Caco-2 (cell line): ENCODE measurements around the gene MYH14. TPM values are rescaled to one million over a fixed set of nuclear protein-coding genes. Genes with fewer than 3 reads are reported as not detected.
"Not testable (repeated sequence)": the region's sequence is repeated elsewhere in the genome, so short reads cannot be mapped to it uniquely, and the experiment has no call there.

Experiments used
- BruUV-seq: library from RNA; stranded (reverse); fragments of 400-500 nt; replicated peaks from 2 replicates; lab custom pipeline; 2021; lab: Mats Ljungman, UMichigan
- CTCF ChIA-PET: fragments of 300-600 bp; sonication (Branson Sonifier 250); formaldehyde crosslinking; loops from one replicate; lab custom pipeline; 2022; ENCODE audit warnings: antibody characterized with exemption; lab: Charles Lee
- POLR2A ChIA-PET: fragments of 300-600 bp; sonication (Branson Sonifier 250); formaldehyde crosslinking; loops from one replicate; lab custom pipeline; 2022; ENCODE audit warnings: antibody characterized with exemption; lab: Charles Lee
- DNase-seq, 2 experiments: peaks; one replicate each; pipeline versions ENCODE4 v3.0.0 to v3.0.0-alpha.2; 2020 to 2022
- H3K27me3 ChIP-seq: replicated peaks from 2 replicates; pipeline ENCODE4 v1.6.0; 2011; ENCODE audit warnings: low read length; ENCODE audit not compliant: control insufficient read depth, insufficient read depth
- H3K36me3 ChIP-seq: 2 replicates; pipeline ENCODE4 v1.5.1; 2011; ENCODE audit warnings: low read length; ENCODE audit not compliant: control insufficient read depth, insufficient read depth
- H3K4me1 ChIP-seq: fragments of 250-450 bp; sonication (Bioruptor Pico); 2 replicates; pipeline ENCODE4 v1.5.1; 2020; ENCODE audit warnings: mild to moderate bottlenecking
- H3K4me3 ChIP-seq: 2 replicates; pipeline ENCODE4 v1.5.1; 2011; ENCODE audit warnings: low read depth, mild to moderate bottlenecking, control low read depth, low read length
- H3K9me3 ChIP-seq: fragments of 250-450 bp; sonication (Bioruptor Pico); 2 replicates; pipeline ENCODE4 v1.5.1; 2020; ENCODE audit warnings: mild to moderate bottlenecking, moderate library complexity
- H3K27ac Mint-ChIP-seq: one replicate; pipeline ENCODE4 v1.8.0; 2022; ENCODE audit warnings: mixed read lengths; ENCODE audit not compliant: unreplicated experiment
- H3K27me3 Mint-ChIP-seq: one replicate; pipeline ENCODE4 v1.8.0; 2022; ENCODE audit warnings: mixed read lengths; ENCODE audit not compliant: insufficient read depth, unreplicated experiment
- H3K36me3 Mint-ChIP-seq: one replicate; pipeline ENCODE4 v1.8.0; 2022; ENCODE audit warnings: mild to moderate bottlenecking, mixed read lengths; ENCODE audit not compliant: insufficient read depth, unreplicated experiment
- H3K4me1 Mint-ChIP-seq: one replicate; pipeline ENCODE4 v1.8.0; 2022; ENCODE audit warnings: low read depth, mixed read lengths; ENCODE audit not compliant: unreplicated experiment
- H3K4me3 Mint-ChIP-seq: one replicate; pipeline ENCODE4 v1.8.0; 2022; ENCODE audit warnings: mild to moderate bottlenecking, moderate library complexity, mixed read lengths; ENCODE audit not compliant: unreplicated experiment
- H3K9me3 Mint-ChIP-seq: one replicate; pipeline ENCODE4 v1.8.0; 2022; ENCODE audit warnings: mixed read lengths; ENCODE audit not compliant: unreplicated experiment
- intact Hi-C: fragments of 100-400 bp; cut with micrococcal nuclease; formaldehyde crosslinking; loops from one replicate; pipeline ENCODE4 v1.10.0; 2022; ENCODE audit not compliant: unreplicated experiment
- total RNA-seq: library from RNA; stranded (reverse); gene quantifications from 2 replicates; pipeline ENCODE4 v1.2.3, GENCODE V29; 2022
- TF ChIP-seq, protein P1 (sequence below), 2 experiments: fragments of 200-600 bp in 1 of 2; IDR thresholded peaks; 1 replicate in 1 of 2; 2 replicates in 1 of 2; pipeline versions ENCODE4 v1.5.1 to v1.8.0; 2011 to 2022; ENCODE audit warnings: antibody characterized with exemption in 1 of 2, control low read depth in 1 of 2, inconsistent platforms in 1 of 2, low read depth in 1 of 2, low read length in 1 of 2, mild to moderate bottlenecking in 1 of 2, moderate library complexity in 1 of 2; ENCODE audit not compliant: insufficient read depth in 1 of 2, severe bottlenecking in 1 of 2, unreplicated experiment in 1 of 2

Gene MYH14
- total RNA-seq, 1 experiment from 2014 or later: 89.8 TPM

DNA sequence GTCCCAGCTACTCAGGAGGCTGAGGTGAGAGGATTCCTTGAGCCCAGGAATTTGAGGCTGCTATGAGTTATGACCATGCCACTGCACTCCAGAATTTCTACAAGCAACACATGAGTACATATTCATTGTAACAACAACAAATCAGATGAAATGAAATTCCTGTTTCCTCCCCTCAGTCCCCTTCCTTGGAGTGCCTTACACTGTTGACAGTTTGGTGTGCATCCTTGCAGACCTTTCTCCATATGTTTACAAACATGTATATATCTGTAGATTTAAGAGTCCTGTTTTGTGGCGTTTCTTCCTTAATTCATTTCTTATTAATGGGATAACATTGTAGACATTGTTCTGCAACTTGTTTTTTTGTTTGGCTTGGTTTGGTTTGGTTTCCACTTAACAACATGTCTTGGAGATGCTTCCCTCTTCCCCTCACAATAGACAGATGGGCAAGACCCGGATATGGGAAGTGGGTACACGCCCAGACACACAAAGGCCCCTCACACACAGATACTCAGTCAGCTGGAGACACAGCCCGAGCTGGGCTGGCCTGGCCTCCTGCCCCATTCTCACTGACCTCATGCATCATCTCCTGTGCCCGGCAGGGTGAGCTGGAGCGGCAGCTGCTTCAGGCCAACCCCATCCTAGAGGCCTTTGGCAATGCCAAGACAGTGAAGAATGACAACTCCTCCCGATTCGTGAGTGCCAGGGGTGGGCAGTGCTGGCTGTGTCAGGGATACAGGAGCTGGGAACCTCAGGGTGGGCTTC, 21.7 kb downstream of the MYH14 start:
- Histone ChIP-seq H3K27me3 (no peaks in the 10 kb centered on the region), H3K9me3 (no peaks in the 10 kb centered on the region), H3K4me1 (no peaks in the 10 kb centered on the region), H3K36me3 (peaks cover 9% of the 10 kb centered on the region; the same call in 1 of the 2 replicates), H3K4me3 (no peak overlapping the region)
- Mint-ChIP-seq H3K4me3 (no peak overlapping the region), H3K27me3 (no peaks in the 10 kb centered on the region), H3K9me3 (no peaks in the 10 kb centered on the region), H3K4me1 (no peaks in the 10 kb centered on the region), H3K27ac (no peak overlapping the region), H3K36me3 (peaks cover 38% of the 10 kb centered on the region)
- TF ChIP-seq, protein P1, sequence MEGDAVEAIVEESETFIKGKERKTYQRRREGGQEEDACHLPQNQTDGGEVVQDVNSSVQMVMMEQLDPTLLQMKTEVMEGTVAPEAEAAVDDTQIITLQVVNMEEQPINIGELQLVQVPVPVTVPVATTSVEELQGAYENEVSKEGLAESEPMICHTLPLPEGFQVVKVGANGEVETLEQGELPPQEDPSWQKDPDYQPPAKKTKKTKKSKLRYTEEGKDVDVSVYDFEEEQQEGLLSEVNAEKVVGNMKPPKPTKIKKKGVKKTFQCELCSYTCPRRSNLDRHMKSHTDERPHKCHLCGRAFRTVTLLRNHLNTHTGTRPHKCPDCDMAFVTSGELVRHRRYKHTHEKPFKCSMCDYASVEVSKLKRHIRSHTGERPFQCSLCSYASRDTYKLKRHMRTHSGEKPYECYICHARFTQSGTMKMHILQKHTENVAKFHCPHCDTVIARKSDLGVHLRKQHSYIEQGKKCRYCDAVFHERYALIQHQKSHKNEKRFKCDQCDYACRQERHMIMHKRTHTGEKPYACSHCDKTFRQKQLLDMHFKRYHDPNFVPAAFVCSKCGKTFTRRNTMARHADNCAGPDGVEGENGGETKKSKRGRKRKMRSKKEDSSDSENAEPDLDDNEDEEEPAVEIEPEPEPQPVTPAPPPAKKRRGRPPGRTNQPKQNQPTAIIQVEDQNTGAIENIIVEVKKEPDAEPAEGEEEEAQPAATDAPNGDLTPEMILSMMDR (IDR thresholded peaks at IDR 0.05; ENCODE audit: insufficient read depth in 1 of 2, low read depth in 1 of 2, low read length in 1 of 2, severe bottlenecking in 1 of 2, unreplicated experiment in 1 of 2): no peak
- CTCF ChIA-PET: interaction anchor here (0.6 kb wide), 1 partner anchor 331 kb away, joined by 5 read pairs; no protein-coding TSS in a partner anchor
- no TSS peak for BruUV-seq
- intact Hi-C loops: no loop called here
- POLR2A ChIA-PET: no interaction called here
- DNase-seq: no peak

DNA sequence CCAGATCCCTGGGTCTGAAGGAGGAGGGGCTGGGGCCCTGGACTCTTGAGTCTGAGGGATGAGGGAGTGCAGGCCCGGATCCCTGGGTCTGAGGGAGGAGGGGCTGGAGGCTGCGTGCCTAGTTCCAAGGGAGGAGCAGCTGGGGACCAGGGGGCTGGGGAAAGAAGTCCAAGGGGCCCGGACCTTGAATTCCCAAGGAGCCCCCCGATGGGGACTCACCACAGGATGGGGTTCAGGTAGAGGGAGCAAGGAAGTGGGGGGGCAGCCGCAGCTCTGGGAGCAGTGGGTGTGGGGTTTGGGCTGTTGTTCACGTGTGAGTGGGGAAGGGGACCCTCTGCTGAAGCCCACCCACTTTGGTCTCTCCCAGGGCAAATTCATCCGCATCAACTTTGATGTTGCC, 23.1 kb downstream of the MYH14 start:
- H3K9me3 Mint-ChIP-seq: no peaks in the 10 kb centered on the region
- intact Hi-C loops: no loop called here
- BruUV-seq: no TSS peak

DNA sequence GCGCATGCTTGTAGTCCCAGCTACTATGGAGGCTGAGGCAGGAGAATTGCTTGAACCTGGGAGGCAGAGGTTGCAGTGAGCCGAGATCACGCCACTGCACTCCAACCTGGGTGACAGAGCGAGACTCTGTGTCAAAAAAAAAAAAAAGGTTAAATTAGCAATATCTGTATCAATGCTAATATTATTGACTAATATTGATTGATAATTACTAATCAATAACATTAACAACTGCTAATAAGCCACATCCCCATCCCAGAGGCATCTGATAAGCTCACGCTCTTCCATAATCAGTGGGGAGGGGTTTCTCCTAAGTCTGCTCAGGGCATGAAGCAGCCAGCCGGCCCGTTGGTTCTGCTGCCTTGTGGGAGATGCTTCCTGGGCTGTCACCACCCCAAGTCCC, 24.7 kb downstream of the MYH14 start:
- H3K27me3 Mint-ChIP-seq, H3K4me1 ChIP-seq, BruUV-seq, H3K36me3 ChIP-seq, H3K9me3 ChIP-seq, H3K4me3 ChIP-seq, H3K27me3 ChIP-seq, H3K4me3 Mint-ChIP-seq, H3K27ac Mint-ChIP-seq, POLR2A ChIA-PET, DNase-seq, CTCF ChIA-PET, H3K9me3 Mint-ChIP-seq, H3K4me1 Mint-ChIP-seq, intact Hi-C loops: not testable (repeated sequence)
- peaks cover 37% of the 10 kb centered on the region for H3K36me3 Mint-ChIP-seq

More for the DNA sequence above, 23.1 kb downstream of the MYH14 start:
- no peaks in the 10 kb centered on the region for H3K27me3 Mint-ChIP-seq
- H3K4me3 Mint-ChIP-seq: no peak overlapping the region
- peaks cover 8% of the 10 kb centered on the region; the same call in 1 of the 2 replicates for H3K36me3 ChIP-seq
- DNase-seq: no peak
- ChIA-PET CTCF (no interaction called here), POLR2A (no interaction called here)
- H3K4me1 Mint-ChIP-seq: no peaks in the 10 kb centered on the region
- no peak overlapping the region for H3K27ac Mint-ChIP-seq
- no peak overlapping the region for H3K4me3 ChIP-seq
- H3K27me3 ChIP-seq: no peaks in the 10 kb centered on the region
- TF ChIP-seq, protein P1 (IDR thresholded peaks at IDR 0.05; ENCODE audit: insufficient read depth in 1 of 2, low read depth in 1 of 2, low read length in 1 of 2, severe bottlenecking in 1 of 2, unreplicated experiment in 1 of 2): no peak
- H3K4me1 ChIP-seq: no peaks in the 10 kb centered on the region
- no peaks in the 10 kb centered on the region for H3K9me3 ChIP-seq
- H3K36me3 Mint-ChIP-seq: peaks cover 43% of the 10 kb centered on the region
